B cell (primary cell): ENCODE measurements around the gene IPO13. TPM values are rescaled to one million over a fixed set of nuclear protein-coding genes. Genes with fewer than 3 reads are reported as not detected.
A peak's percentile ranks its signal among the peaks of the same experiment; 100 is the strongest.

Source experiments
- ATAC-seq: fragments of 200-7000 bp; cut with Tn5 transposase; one replicate; pipeline ENCODE4 v1.10.0; 2021; ENCODE audit warnings: low read depth, mild to moderate bottlenecking, moderate number of reproducible peaks, moderate library complexity
- CTCF ChIA-PET: fragments of 350-600 bp; sonication (Branson Sonifier 250); formaldehyde crosslinking; loops from one replicate; lab custom pipeline; 2021; ENCODE audit warnings: antibody characterized with exemption, inconsistent platforms; lab: Charles Lee
- POLR2A ChIA-PET: fragments of 350-600 bp; sonication (Branson Sonifier 250); formaldehyde crosslinking; loops from one replicate; lab custom pipeline; 2021; ENCODE audit warnings: antibody characterized with exemption; lab: Charles Lee
- DNase-seq: peaks from one replicate; pipeline ENCODE4 v3.0.0; 2013
- H2AFZ ChIP-seq: 2 replicates; pipeline ENCODE4 v1.6.1; 2012; ENCODE audit warnings: mild to moderate bottlenecking, low read depth, low read length; ENCODE audit not compliant: insufficient read depth, poor library complexity, severe bottlenecking
- H3K27ac ChIP-seq, 2 donors: 1 replicate in 1 of 2; 2 replicates in 1 of 2; pipeline ENCODE4 v1.5.1; 2012 to 2013; ENCODE audit warnings: low read length in 2 of 2, mild to moderate bottlenecking in 2 of 2, moderate library complexity in 1 of 2
- H3K27me3 ChIP-seq, 4 experiments: fragments of 200-600 bp in 1 of 4; sonication (generic) in 1 of 4; replicated peaks in 1 of 4; 1 replicate in 2 of 4; 2 replicates in 2 of 4; pipeline versions ENCODE4 v1.6.1 to v1.7.0; 2013 to 2016; ENCODE audit warnings: low read length in 3 of 4, mild to moderate bottlenecking in 2 of 4, mixed read lengths in 1 of 4, moderate library complexity in 1 of 4; ENCODE audit not compliant: insufficient read depth in 4 of 4, control insufficient read depth in 3 of 4; ENCODE audit errors: control extremely low read depth in 1 of 4
- H3K36me3 ChIP-seq, 2 experiments: replicated peaks in 1 of 2; 1 replicate in 1 of 2; 2 replicates in 1 of 2; pipeline versions ENCODE4 v1.6.1 to v1.7.1; 2013; ENCODE audit warnings: low read length in 1 of 2; ENCODE audit not compliant: insufficient read depth in 2 of 2, control insufficient read depth in 1 of 2; ENCODE audit errors: control extremely low read depth in 1 of 2, extremely low read depth in 1 of 2
- H3K4me1 ChIP-seq, 2 donors: fragments of 200-600 bp in 1 of 2; sonication (generic) in 1 of 2; 1 replicate in 1 of 2; 2 replicates in 1 of 2; pipeline versions ENCODE4 v1.5.1 to v1.6.1; 2013 to 2017; ENCODE audit warnings: low read length in 2 of 2; ENCODE audit not compliant: control insufficient read depth in 2 of 2, insufficient read depth in 2 of 2
- H3K4me2 ChIP-seq: replicated peaks from 2 replicates; pipeline ENCODE3; 2012; ENCODE audit warnings: mild to moderate bottlenecking, low read depth, low read length; ENCODE audit not compliant: poor library complexity, severe bottlenecking
- H3K4me3 ChIP-seq, 5 experiments: fragments of 200-600 bp in 1 of 5; sonication (generic) in 1 of 5; 1 replicate in 3 of 5; 2 replicates in 2 of 5; pipeline versions ENCODE4 v1.5.1 to v1.7.0; 2011 to 2016; ENCODE audit warnings: low read length in 4 of 5, mild to moderate bottlenecking in 4 of 5, low read depth in 2 of 5, control low read depth in 1 of 5, moderate library complexity in 1 of 5; ENCODE audit not compliant: insufficient read depth in 1 of 5; ENCODE audit errors: control extremely low read depth in 1 of 5, extremely low read depth in 1 of 5
- H3K79me2 ChIP-seq: fragments of 200-600 bp; sonication (generic); one replicate; pipeline ENCODE4 v1.6.0; 2016; ENCODE audit warnings: low read length; ENCODE audit not compliant: control insufficient read depth, insufficient read depth
- H3K9ac ChIP-seq: fragments of 200-600 bp; sonication (generic); 2 replicates; pipeline ENCODE4 v1.6.1; 2017; ENCODE audit warnings: mild to moderate bottlenecking, low read length, moderate library complexity
- H3K9me3 ChIP-seq, 3 donors: one replicate each; pipeline versions ENCODE4 v1.6.1 to v1.7.1; 2013; ENCODE audit warnings: low read length in 2 of 3; ENCODE audit not compliant: control insufficient read depth in 2 of 3, insufficient read depth in 1 of 3; ENCODE audit errors: control extremely low read depth in 1 of 3
- H4K20me1 ChIP-seq: 2 replicates; pipeline ENCODE4 v1.6.0; 2012; ENCODE audit warnings: mild to moderate bottlenecking, low read length; ENCODE audit not compliant: insufficient read depth, control insufficient read depth, poor library complexity, severe bottlenecking
- H3K27ac Mint-ChIP-seq: one replicate; pipeline ENCODE4 v1.8.0; 2021; ENCODE audit warnings: mixed read lengths
- H3K27me3 Mint-ChIP-seq: one replicate; pipeline ENCODE4 v1.8.0; 2021; ENCODE audit warnings: mixed read lengths
- H3K4me1 Mint-ChIP-seq: one replicate; pipeline ENCODE4 v1.8.0; 2021; ENCODE audit warnings: mixed read lengths
- H3K4me3 Mint-ChIP-seq: one replicate; pipeline ENCODE4 v1.8.0; 2021; ENCODE audit warnings: mixed read lengths
- H3K9me3 Mint-ChIP-seq: one replicate; pipeline ENCODE4 v1.8.0; 2022; ENCODE audit warnings: mixed read lengths; ENCODE audit not compliant: insufficient read depth
- EZH2 ChIP-seq: IDR thresholded peaks from 2 replicates; pipeline ENCODE4 v1.6.1; 2012; ENCODE audit warnings: borderline replicate concordance, low read depth, mild to moderate bottlenecking, moderate library complexity, low read length; ENCODE audit not compliant: insufficient read depth, poor library complexity, severe bottlenecking
- WGBS: methylation state at CpG from one replicate; pipeline ENCODE4 v1.1.5; 2013; ENCODE audit warnings: missing lambda C conversion rate; ENCODE audit not compliant: insufficient coverage; 5-methylcytosine and 5-hydroxymethylcytosine counted together
- intact Hi-C: fragments of 100-400 bp; cut with micrococcal nuclease; formaldehyde crosslinking; loops from one replicate; pipeline ENCODE4 v1.10.0; 2022
- polyA plus RNA-seq: library from polyadenylated mRNA; depleted of rRNA; stranded (reverse); fragments of >200 nt; gene quantifications from 2 replicates; pipeline ENCODE4 v1.2.3, GENCODE V29; 2012
- total RNA-seq, 2 donors: library from RNA; stranded (reverse); fragments of 120-200 nt in 1 of 2; gene quantifications; 1 replicate in 1 of 2; 2 replicates in 1 of 2; pipeline versions ENCODE4 v1.2.3 to v1.2.4, GENCODE V29; 2013 to 2022
- TF ChIP-seq, protein P1 (sequence below): fragments of 200-600 bp; IDR thresholded peaks from one replicate; pipeline ENCODE4 v1.8.0; 2022; ENCODE audit warnings: antibody characterized with exemption, mild to moderate bottlenecking

IPO13 gene
- total and polyA plus RNA-seq, 2 donors (not counting 1 experiment from before 2014, with no cell fraction given): 18.7 to 19.7 TPM

GRCh38 chr1:43992232-43992995 is 45.7 kb downstream of the IPO13 start:
- H3K4me1 ChIP-seq: peaks cover 22 to 44% of the 10 kb centered on the region in 2 donors
- no peaks in the 10 kb centered on the region for H3K9me3 ChIP-seq
- ChIA-PET POLR2A (interaction anchor here (0.7 to 1.4 kb wide), 3 partner anchors 18 to 343 kb away, joined by 3 to 5 read pairs (median 3); partner anchors contain the start of gene ATP6V0B), CTCF (interaction anchor here (1.0 to 5.1 kb wide), 9 partner anchors 13 to 58 kb away, joined by 3 to 32 read pairs (median 3); partner anchors contain the start of gene DPH2)
- H3K27me3 ChIP-seq: no peaks in the 10 kb centered on the region
- intact Hi-C loops: loop anchor here (5.0 kb wide), 1 partner anchor 285 kb away; the partner anchor contains the start of gene ST3GAL3
- WGBS: 38% methylated on average over 11 of the region's 11 CpGs
- no peaks in the 10 kb centered on the region for H4K20me1 ChIP-seq
- H3K36me3 ChIP-seq: no peaks in the 10 kb centered on the region
- ATAC-seq (no peak), DNase-seq (no peak)
- H2AFZ ChIP-seq: peak overlapping the region; percentile 99
- H3K9ac ChIP-seq: peak overlapping the region; percentile 87
- peak overlapping the region; percentile 56 for H3K27ac Mint-ChIP-seq
- peaks cover 38% of the 10 kb centered on the region for H3K4me1 Mint-ChIP-seq
- H3K79me2 ChIP-seq: no peaks in the 10 kb centered on the region
- H3K9me3 Mint-ChIP-seq: no peaks in the 10 kb centered on the region
- peak overlapping the region; percentile 96 for H3K4me3 Mint-ChIP-seq
- H3K27me3 Mint-ChIP-seq: no peaks in the 10 kb centered on the region
- peak overlapping the region; percentile 94 for H3K4me2 ChIP-seq
- H3K27ac ChIP-seq: peak overlapping the region in 1 of 2 donors; percentile 75
- TF ChIP-seq, protein P1, sequence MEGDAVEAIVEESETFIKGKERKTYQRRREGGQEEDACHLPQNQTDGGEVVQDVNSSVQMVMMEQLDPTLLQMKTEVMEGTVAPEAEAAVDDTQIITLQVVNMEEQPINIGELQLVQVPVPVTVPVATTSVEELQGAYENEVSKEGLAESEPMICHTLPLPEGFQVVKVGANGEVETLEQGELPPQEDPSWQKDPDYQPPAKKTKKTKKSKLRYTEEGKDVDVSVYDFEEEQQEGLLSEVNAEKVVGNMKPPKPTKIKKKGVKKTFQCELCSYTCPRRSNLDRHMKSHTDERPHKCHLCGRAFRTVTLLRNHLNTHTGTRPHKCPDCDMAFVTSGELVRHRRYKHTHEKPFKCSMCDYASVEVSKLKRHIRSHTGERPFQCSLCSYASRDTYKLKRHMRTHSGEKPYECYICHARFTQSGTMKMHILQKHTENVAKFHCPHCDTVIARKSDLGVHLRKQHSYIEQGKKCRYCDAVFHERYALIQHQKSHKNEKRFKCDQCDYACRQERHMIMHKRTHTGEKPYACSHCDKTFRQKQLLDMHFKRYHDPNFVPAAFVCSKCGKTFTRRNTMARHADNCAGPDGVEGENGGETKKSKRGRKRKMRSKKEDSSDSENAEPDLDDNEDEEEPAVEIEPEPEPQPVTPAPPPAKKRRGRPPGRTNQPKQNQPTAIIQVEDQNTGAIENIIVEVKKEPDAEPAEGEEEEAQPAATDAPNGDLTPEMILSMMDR: no peak
- no peak for TF ChIP-seq EZH2
- peak overlapping the region in 4 of 5 experiments; percentile 67 to 81 (median 75) for H3K4me3 ChIP-seq
